ENCODE measurements around the gene SLC43A3. TPM values are rescaled to one million over a fixed set of nuclear protein-coding genes. Genes with fewer than 3 reads are reported as not detected.

The SLC43A3 gene
- total RNA-seq, 1 experiment from 2014 or later, result 127 TPM

DNA sequence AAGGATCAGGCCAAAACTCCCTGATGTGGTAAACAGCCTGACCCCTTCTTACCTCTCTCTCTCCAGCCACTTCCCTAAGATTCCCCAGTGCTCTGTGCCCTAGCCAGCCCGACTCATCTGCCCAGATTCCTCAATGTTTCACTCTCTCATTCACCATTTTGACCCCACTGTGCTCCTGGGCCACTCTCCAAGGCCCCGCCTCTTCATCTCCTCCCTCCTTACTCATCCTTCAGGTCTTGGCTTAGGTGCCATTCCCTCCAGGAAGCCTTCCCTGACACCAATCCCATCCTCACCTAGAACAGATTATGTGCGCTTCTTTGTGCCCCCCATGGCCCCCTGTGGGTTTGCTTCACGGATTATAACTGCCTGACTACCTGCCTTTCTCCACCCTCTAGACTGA lies 13.2 kb downstream of the SLC43A3 start:
- BruUV-seq (replicated peaks), result no TSS peak
- DNase-seq, result no peak
- no peaks in the 10 kb centered on the region for H3K9me3 Mint-ChIP-seq (ENCODE audit: low read depth, unreplicated experiment)
- H3K36me3 Mint-ChIP-seq (ENCODE audit: insufficient read depth, unreplicated experiment), result peaks cover 53% of the 10 kb centered on the region
- peaks cover 9% of the 10 kb centered on the region for H3K4me1 Mint-ChIP-seq (ENCODE audit: low read depth, unreplicated experiment)
- intact Hi-C loops (cut with micrococcal nuclease; ENCODE audit: unreplicated experiment), result no loop called here
- CTCF ChIA-PET, result no interaction called here
- no peaks in the 10 kb centered on the region for H3K27me3 Mint-ChIP-seq (ENCODE audit: unreplicated experiment)
- no peak overlapping the region for H3K27ac Mint-ChIP-seq (ENCODE audit: unreplicated experiment)
- TF ChIP-seq, protein P1, sequence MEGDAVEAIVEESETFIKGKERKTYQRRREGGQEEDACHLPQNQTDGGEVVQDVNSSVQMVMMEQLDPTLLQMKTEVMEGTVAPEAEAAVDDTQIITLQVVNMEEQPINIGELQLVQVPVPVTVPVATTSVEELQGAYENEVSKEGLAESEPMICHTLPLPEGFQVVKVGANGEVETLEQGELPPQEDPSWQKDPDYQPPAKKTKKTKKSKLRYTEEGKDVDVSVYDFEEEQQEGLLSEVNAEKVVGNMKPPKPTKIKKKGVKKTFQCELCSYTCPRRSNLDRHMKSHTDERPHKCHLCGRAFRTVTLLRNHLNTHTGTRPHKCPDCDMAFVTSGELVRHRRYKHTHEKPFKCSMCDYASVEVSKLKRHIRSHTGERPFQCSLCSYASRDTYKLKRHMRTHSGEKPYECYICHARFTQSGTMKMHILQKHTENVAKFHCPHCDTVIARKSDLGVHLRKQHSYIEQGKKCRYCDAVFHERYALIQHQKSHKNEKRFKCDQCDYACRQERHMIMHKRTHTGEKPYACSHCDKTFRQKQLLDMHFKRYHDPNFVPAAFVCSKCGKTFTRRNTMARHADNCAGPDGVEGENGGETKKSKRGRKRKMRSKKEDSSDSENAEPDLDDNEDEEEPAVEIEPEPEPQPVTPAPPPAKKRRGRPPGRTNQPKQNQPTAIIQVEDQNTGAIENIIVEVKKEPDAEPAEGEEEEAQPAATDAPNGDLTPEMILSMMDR (IDR thresholded peaks at IDR 0.05; ENCODE audit: unreplicated experiment), result no peak
- H3K4me3 Mint-ChIP-seq (ENCODE audit: low read depth, unreplicated experiment), result no peak overlapping the region

- Mint-ChIP-seq H3K27ac (ENCODE audit: unreplicated experiment) (no peak overlapping the region), H3K9me3 (ENCODE audit: low read depth, unreplicated experiment) (no peaks in the 10 kb centered on the region), H3K4me1 (ENCODE audit: low read depth, unreplicated experiment) (peaks cover 29% of the 10 kb centered on the region), H3K27me3 (ENCODE audit: unreplicated experiment) (no peaks in the 10 kb centered on the region), H3K4me3 (ENCODE audit: low read depth, unreplicated experiment) (no peak overlapping the region), H3K36me3 (ENCODE audit: insufficient read depth, unreplicated experiment) (peaks cover 56% of the 10 kb centered on the region)
- BruUV-seq (replicated peaks), result no TSS peak
- CTCF ChIA-PET, result interaction anchor here (1.0 kb wide), 1 partner anchor 104 kb away, joined by 3 read pairs; no protein-coding TSS in a partner anchor
- intact Hi-C loops (cut with micrococcal nuclease; ENCODE audit: unreplicated experiment), result loop anchor here (2.0 kb wide), 1 partner anchor 17 kb away; the partner anchor contains the start of gene SLC43A3
- TF ChIP-seq, protein P1 (IDR thresholded peaks at IDR 0.05; ENCODE audit: unreplicated experiment), result no peak
- no peak for DNase-seq
Measured at GRCh38 chr11:57410287-57410686, 16.6 kb downstream of the SLC43A3 start.

- Mint-ChIP-seq H3K4me1 (ENCODE audit: low read depth, unreplicated experiment) (peaks cover 29% of the 10 kb centered on the region), H3K36me3 (ENCODE audit: insufficient read depth, unreplicated experiment) (peaks cover 50% of the 10 kb centered on the region), H3K9me3 (ENCODE audit: low read depth, unreplicated experiment) (no peaks in the 10 kb centered on the region), H3K27ac (ENCODE audit: unreplicated experiment) (no peak overlapping the region), H3K4me3 (ENCODE audit: low read depth, unreplicated experiment) (no peak overlapping the region), H3K27me3 (ENCODE audit: unreplicated experiment) (no peaks in the 10 kb centered on the region)
- intact Hi-C loops (cut with micrococcal nuclease; ENCODE audit: unreplicated experiment), result loop anchor here (2.0 kb wide), 1 partner anchor 17 kb away; the partner anchor contains the start of gene SLC43A3
- TF ChIP-seq, protein P1 (IDR thresholded peaks at IDR 0.05; ENCODE audit: unreplicated experiment), result no peak
- DNase-seq, result no peak
- CTCF ChIA-PET, result interaction anchor here (1.0 kb wide), 1 partner anchor 105 kb away, joined by 3 read pairs; no protein-coding TSS in a partner anchor
- no TSS peak for BruUV-seq (replicated peaks)
Measured at GRCh38 chr11:57409321-57410100, 17.4 kb downstream of the SLC43A3 start.

DNA sequence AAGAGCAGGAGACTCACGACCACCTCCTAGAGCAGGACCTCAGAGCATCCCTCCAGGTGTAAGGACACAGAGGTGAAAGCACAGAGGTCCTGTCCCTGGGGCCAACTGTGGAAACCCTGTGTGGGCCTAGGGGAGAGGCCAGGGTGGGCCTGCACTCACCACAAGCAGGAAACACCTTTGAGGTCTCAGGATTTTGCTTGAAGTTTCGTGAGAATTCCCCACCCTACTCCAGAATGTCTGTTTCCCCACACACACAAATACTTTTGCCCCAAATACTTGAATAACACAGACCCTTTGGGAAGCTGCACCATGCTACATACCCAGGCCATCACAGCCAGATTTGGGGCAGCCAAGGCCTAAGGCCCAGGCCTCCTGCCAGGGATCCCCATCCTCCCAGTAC lies 18.1 kb downstream of the SLC43A3 start:
- intact Hi-C loops (cut with micrococcal nuclease; ENCODE audit: unreplicated experiment), result no loop called here
- Mint-ChIP-seq H3K9me3 (ENCODE audit: low read depth, unreplicated experiment) (no peaks in the 10 kb centered on the region), H3K27ac (ENCODE audit: unreplicated experiment) (no peak overlapping the region), H3K4me3 (ENCODE audit: low read depth, unreplicated experiment) (no peak overlapping the region), H3K36me3 (ENCODE audit: insufficient read depth, unreplicated experiment) (peaks cover 42% of the 10 kb centered on the region), H3K27me3 (ENCODE audit: unreplicated experiment) (no peaks in the 10 kb centered on the region), H3K4me1 (ENCODE audit: low read depth, unreplicated experiment) (peaks cover 25% of the 10 kb centered on the region)
- no peak for DNase-seq
- CTCF ChIA-PET, result no interaction called here
- no TSS peak for BruUV-seq (replicated peaks)
- TF ChIP-seq, protein P1 (IDR thresholded peaks at IDR 0.05; ENCODE audit: unreplicated experiment), result no peak

Measured in Calu3 (cell line).